Astrocyte (in vitro differentiated cells and primary cell): ENCODE measurements around the gene PLCG2. TPM values are rescaled to one million over a fixed set of nuclear protein-coding genes. Genes with fewer than 3 reads are reported as not detected.

ENCODE experiments used
- DNase-seq: peaks from one replicate; pipeline ENCODE4 v3.0.0-alpha.2; 2010; ENCODE audit warnings: low read depth
- FAIRE-seq: peaks from 2 replicates; lab custom pipeline; 2011; peaks lifted over from hg19 to GRCh38; lab: Jason Lieb, UNC
- H2AFZ ChIP-seq: 2 replicates; pipeline ENCODE4 v1.6.0; 2012; ENCODE audit warnings: low read depth, low read length, inconsistent platforms
- H3K27ac ChIP-seq: 2 replicates; pipeline ENCODE4 v1.5.1; 2011; ENCODE audit warnings: low read depth, low read length, inconsistent platforms
- H3K27me3 ChIP-seq: 2 replicates; pipeline ENCODE4 v1.6.0; 2011; ENCODE audit warnings: low read length, inconsistent platforms; ENCODE audit not compliant: insufficient read depth
- H3K36me3 ChIP-seq: 2 replicates; pipeline ENCODE4 v1.5.1; 2011; ENCODE audit warnings: low read length, inconsistent platforms; ENCODE audit not compliant: insufficient read depth
- H3K4me1 ChIP-seq: 2 replicates; pipeline ENCODE4 v1.5.1; 2011; ENCODE audit warnings: low read length, inconsistent platforms; ENCODE audit not compliant: insufficient read depth
- H3K4me2 ChIP-seq: 2 replicates; pipeline ENCODE4 v1.6.0; 2012; ENCODE audit warnings: low read length, inconsistent platforms
- H3K4me3 ChIP-seq: 2 replicates; pipeline ENCODE4 v1.5.1; 2011; ENCODE audit warnings: low read depth, mild to moderate bottlenecking, low read length, inconsistent platforms; ENCODE audit not compliant: insufficient read depth
- H3K79me2 ChIP-seq: 2 replicates; pipeline ENCODE4 v1.6.0; 2012; ENCODE audit warnings: mild to moderate bottlenecking, low read length, inconsistent platforms; ENCODE audit not compliant: insufficient read depth
- H3K9ac ChIP-seq: 2 replicates; pipeline ENCODE4 v1.6.0; 2012; ENCODE audit warnings: mild to moderate bottlenecking, low read length, inconsistent platforms
- H3K9me3 ChIP-seq: 2 replicates; pipeline ENCODE4 v1.5.1; 2012; ENCODE audit warnings: low read depth, mild to moderate bottlenecking, low read length, inconsistent platforms; ENCODE audit not compliant: insufficient read depth
- H4K20me1 ChIP-seq: 2 replicates; pipeline ENCODE4 v1.6.0; 2012; ENCODE audit warnings: low read length, inconsistent platforms; ENCODE audit not compliant: insufficient read depth
- H3K27ac Mint-ChIP-seq: one replicate; pipeline ENCODE4 v1.8.0; 2021; ENCODE audit warnings: mild to moderate bottlenecking, mixed read lengths; ENCODE audit not compliant: unreplicated experiment
- H3K27me3 Mint-ChIP-seq: one replicate; pipeline ENCODE4 v1.8.0; 2021; ENCODE audit warnings: low read depth, mixed read lengths; ENCODE audit not compliant: unreplicated experiment
- H3K36me3 Mint-ChIP-seq: one replicate; pipeline ENCODE4 v1.8.0; 2021; ENCODE audit warnings: low read depth, mixed read lengths; ENCODE audit not compliant: unreplicated experiment
- H3K4me1 Mint-ChIP-seq: one replicate; pipeline ENCODE4 v1.8.0; 2021; ENCODE audit warnings: low read depth, mixed read lengths; ENCODE audit not compliant: unreplicated experiment
- H3K4me3 Mint-ChIP-seq: one replicate; pipeline ENCODE4 v1.8.0; 2021; ENCODE audit warnings: mild to moderate bottlenecking, moderate library complexity, mixed read lengths; ENCODE audit not compliant: unreplicated experiment
- H3K9me3 Mint-ChIP-seq: one replicate; pipeline ENCODE4 v1.8.0; 2021; ENCODE audit warnings: mild to moderate bottlenecking, mixed read lengths; ENCODE audit not compliant: unreplicated experiment
- CTCF ChIP-seq: IDR thresholded peaks from 2 replicates; pipeline ENCODE4 v1.5.1; 2011; ENCODE audit warnings: low read depth, mild to moderate bottlenecking, inconsistent platforms, low read length, moderate library complexity; ENCODE audit not compliant: insufficient read depth
- EZH2 ChIP-seq: IDR thresholded peaks from 2 replicates; pipeline ENCODE4 v1.6.1; 2012; ENCODE audit warnings: mild to moderate bottlenecking, low read length, inconsistent platforms; ENCODE audit not compliant: insufficient read depth
- total RNA-seq: library from RNA; stranded (reverse); gene quantifications from 2 replicates; pipeline ENCODE4 v1.2.1, GENCODE V29; 2021

The PLCG2 gene
- total RNA-seq, 1 donor from 2014 or later: 3.1 TPM

- Histone ChIP-seq H3K4me1 (peaks cover 14% of the 10 kb centered on the region), H3K9me3 (no peaks in the 10 kb centered on the region), H4K20me1 (no peaks in the 10 kb centered on the region), H3K79me2 (no peaks in the 10 kb centered on the region), H3K4me3 (no peak overlapping the region), H3K9ac (no peak overlapping the region), H3K27me3 (no peaks in the 10 kb centered on the region), H3K27ac (no peak overlapping the region), H3K4me2 (no peak overlapping the region), H2AFZ (no peak overlapping the region), H3K36me3 (no peaks in the 10 kb centered on the region)
- no peak for FAIRE-seq
- H3K27ac Mint-ChIP-seq: no peak overlapping the region
- TF ChIP-seq EZH2: no peak
- TF ChIP-seq CTCF: no peak
- H3K36me3 Mint-ChIP-seq: no peaks in the 10 kb centered on the region
- no peaks in the 10 kb centered on the region for H3K27me3 Mint-ChIP-seq
- no peak for DNase-seq
- no peak overlapping the region for H3K4me3 Mint-ChIP-seq
- no peaks in the 10 kb centered on the region for H3K9me3 Mint-ChIP-seq
- H3K4me1 Mint-ChIP-seq: peaks cover 20% of the 10 kb centered on the region
These were observed 215.4 kb downstream of the PLCG2 start for GRCh38 chr16:81994485-81994884.

GRCh38 chr16:81995651-81996050, 216.6 kb downstream of the PLCG2 start:
- Histone ChIP-seq H3K27me3 (no peaks in the 10 kb centered on the region), H3K9ac (no peak overlapping the region), H4K20me1 (no peaks in the 10 kb centered on the region), H3K9me3 (no peaks in the 10 kb centered on the region), H3K4me3 (no peak overlapping the region), H3K4me1 (peaks cover 14% of the 10 kb centered on the region), H2AFZ (no peak overlapping the region), H3K36me3 (no peaks in the 10 kb centered on the region), H3K79me2 (no peaks in the 10 kb centered on the region), H3K27ac (no peak overlapping the region), H3K4me2 (no peak overlapping the region)
- Mint-ChIP-seq H3K27ac (no peak overlapping the region), H3K4me3 (no peak overlapping the region), H3K9me3 (no peaks in the 10 kb centered on the region), H3K36me3 (no peaks in the 10 kb centered on the region), H3K4me1 (peaks cover 20% of the 10 kb centered on the region), H3K27me3 (no peaks in the 10 kb centered on the region)
- no peak for TF ChIP-seq CTCF
- no peak for TF ChIP-seq EZH2
- DNase-seq (no peak), FAIRE-seq (no peak)

GRCh38 chr16:81996664-81997509, 217.8 kb downstream of the PLCG2 start:
- DNase-seq (peak; percentile 70), FAIRE-seq (peak; percentile 58)
- peak overlapping the region; percentile 6 for H3K4me3 ChIP-seq
- H3K9me3 Mint-ChIP-seq: no peaks in the 10 kb centered on the region
- peaks cover 14% of the 10 kb centered on the region for H3K4me1 ChIP-seq
- peak overlapping the region; percentile 4 for H2AFZ ChIP-seq
- H3K79me2 ChIP-seq: no peaks in the 10 kb centered on the region
- no peaks in the 10 kb centered on the region for H3K9me3 ChIP-seq
- H3K27ac ChIP-seq: peak overlapping the region; percentile 57
- no peaks in the 10 kb centered on the region for H3K27me3 ChIP-seq
- H3K4me2 ChIP-seq: peak overlapping the region; percentile 69
- H3K4me1 Mint-ChIP-seq: peaks cover 20% of the 10 kb centered on the region
- H3K27ac Mint-ChIP-seq: peak overlapping the region; percentile 91
- H4K20me1 ChIP-seq: no peaks in the 10 kb centered on the region
- H3K4me3 Mint-ChIP-seq: no peak overlapping the region
- no peaks in the 10 kb centered on the region for H3K27me3 Mint-ChIP-seq
- peak; percentile 31 for TF ChIP-seq CTCF
- TF ChIP-seq EZH2: no peak
- peak overlapping the region; percentile 11 for H3K9ac ChIP-seq
- no peaks in the 10 kb centered on the region for H3K36me3 ChIP-seq
- no peaks in the 10 kb centered on the region for H3K36me3 Mint-ChIP-seq
